Left lung (tissue), 10 donors: ENCODE data around the gene POU3F3. TPM values are rescaled to one million over a fixed set of nuclear protein-coding genes. Genes with fewer than 3 reads are reported as not detected.
A peak's percentile ranks its signal among the peaks of the same experiment; 100 is the strongest.

ENCODE experiments used
- ATAC-seq: fragments of 200-7000 bp; cut with Tn5 transposase; one replicate; pipeline ENCODE4 v1.9.1; 2020; ENCODE audit warnings: moderate library complexity
- DNase-seq, 4 donors: peaks; one replicate each; pipeline ENCODE4 v3.0.0-alpha.2; 2013 to 2020
- H3K27ac ChIP-seq, 2 donors: fragments of 200-600 bp; sonication (generic) in 1 of 2; one replicate each; pipeline versions ENCODE4 v1.5.0 to v1.8.0; 2020 to 2021
- H3K27me3 ChIP-seq, 2 donors: fragments of 200-600 bp; sonication (generic) in 1 of 2; one replicate each; pipeline versions ENCODE4 v1.5.0 to v1.8.0; 2020 to 2021
- H3K36me3 ChIP-seq, 2 donors: fragments of 200-600 bp; sonication (generic) in 1 of 2; one replicate each; pipeline versions ENCODE4 v1.5.0 to v1.8.0; 2020 to 2021
- H3K4me1 ChIP-seq, 2 donors: fragments of 200-600 bp; one replicate each; pipeline ENCODE4 v1.8.0; 2021
- H3K4me3 ChIP-seq, 2 donors: fragments of 200-600 bp; sonication (generic) in 1 of 2; one replicate each; pipeline versions ENCODE4 v1.5.0 to v1.8.0; 2020 to 2021; ENCODE audit warnings: mild to moderate bottlenecking in 1 of 2
- H3K9me3 ChIP-seq, 2 donors: fragments of 200-600 bp; sonication (generic) in 1 of 2; one replicate each; pipeline versions ENCODE4 v1.5.0 to v1.8.0; 2020 to 2021
- intact Hi-C, 2 donors: fragments of 100-400 bp; cut with DNase I; formaldehyde crosslinking; loops; one replicate each; pipeline versions ENCODE4 v1.11.2 to v1.14.2; 2022
- polyA plus RNA-seq, 6 donors: library from polyadenylated mRNA; unstranded; fragments of 120-200 nt; gene quantifications; one replicate each; pipeline ENCODE4 v1.2.1, GENCODE V29; 2013; ENCODE audit not compliant: insufficient read length in 6 of 6
- total RNA-seq, 2 donors: library from RNA; stranded (reverse); fragmentation: NEBNext Ultra II Directional; extraction: Animal tissue kit (Norgen Biotek cat#: 25700); gene quantifications; one replicate each; pipeline ENCODE4 v1.2.1, GENCODE V29; 2021
- TF ChIP-seq, protein P1 (sequence below), 2 donors: fragments of 200-600 bp; sonication (generic) in 1 of 2; IDR thresholded peaks; one replicate each; pipeline versions ENCODE4 v1.5.0 to v1.8.0; 2021; ENCODE audit warnings: antibody characterized with exemption in 2 of 2
- donor health status: DM: no; HTN: yes; CAD: no.
- donor health status: DM: no; HTN: no; CAD: no.

The POU3F3 gene
- total and polyA plus RNA-seq, 8 donors: 0.06 to 0.82 (median 0.21) TPM; not detected in 2

DNA sequence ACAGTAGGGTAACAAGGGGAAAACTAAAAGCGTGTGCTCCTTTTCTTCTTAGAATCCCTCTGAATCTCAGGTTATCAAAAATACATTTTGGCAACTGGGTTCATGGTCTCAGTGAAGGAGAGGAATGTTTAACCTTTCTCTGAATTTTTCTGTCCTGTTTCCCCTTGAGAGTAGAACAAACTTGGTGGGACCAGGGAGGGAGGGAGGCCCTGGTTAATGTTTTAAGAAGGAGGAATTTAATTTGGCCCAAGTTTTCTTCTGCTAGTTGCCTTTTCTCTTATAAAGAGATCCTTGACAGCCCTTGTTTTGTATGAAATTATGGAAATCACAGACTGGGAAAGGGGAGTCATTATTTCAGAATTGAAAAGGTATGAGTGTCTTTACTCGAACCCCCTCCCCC, 12.2 kb upstream of the POU3F3 start:
- no peak overlapping the region for H3K4me3 ChIP-seq
- intact Hi-C loops: no loop called here
- peaks cover 0 to 32% of the 10 kb centered on the region in 2 donors for H3K4me1 ChIP-seq
- H3K27me3 ChIP-seq: peaks cover 68 to 70% of the 10 kb centered on the region in 2 donors
- H3K9me3 ChIP-seq: no peaks in the 10 kb centered on the region
- TF ChIP-seq, protein P1, sequence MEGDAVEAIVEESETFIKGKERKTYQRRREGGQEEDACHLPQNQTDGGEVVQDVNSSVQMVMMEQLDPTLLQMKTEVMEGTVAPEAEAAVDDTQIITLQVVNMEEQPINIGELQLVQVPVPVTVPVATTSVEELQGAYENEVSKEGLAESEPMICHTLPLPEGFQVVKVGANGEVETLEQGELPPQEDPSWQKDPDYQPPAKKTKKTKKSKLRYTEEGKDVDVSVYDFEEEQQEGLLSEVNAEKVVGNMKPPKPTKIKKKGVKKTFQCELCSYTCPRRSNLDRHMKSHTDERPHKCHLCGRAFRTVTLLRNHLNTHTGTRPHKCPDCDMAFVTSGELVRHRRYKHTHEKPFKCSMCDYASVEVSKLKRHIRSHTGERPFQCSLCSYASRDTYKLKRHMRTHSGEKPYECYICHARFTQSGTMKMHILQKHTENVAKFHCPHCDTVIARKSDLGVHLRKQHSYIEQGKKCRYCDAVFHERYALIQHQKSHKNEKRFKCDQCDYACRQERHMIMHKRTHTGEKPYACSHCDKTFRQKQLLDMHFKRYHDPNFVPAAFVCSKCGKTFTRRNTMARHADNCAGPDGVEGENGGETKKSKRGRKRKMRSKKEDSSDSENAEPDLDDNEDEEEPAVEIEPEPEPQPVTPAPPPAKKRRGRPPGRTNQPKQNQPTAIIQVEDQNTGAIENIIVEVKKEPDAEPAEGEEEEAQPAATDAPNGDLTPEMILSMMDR (IDR thresholded peaks at IDR 0.05): no peak
- ATAC-seq (no peak), DNase-seq (no peak)
- no peak overlapping the region for H3K27ac ChIP-seq
- no peaks in the 10 kb centered on the region for H3K36me3 ChIP-seq

DNA sequence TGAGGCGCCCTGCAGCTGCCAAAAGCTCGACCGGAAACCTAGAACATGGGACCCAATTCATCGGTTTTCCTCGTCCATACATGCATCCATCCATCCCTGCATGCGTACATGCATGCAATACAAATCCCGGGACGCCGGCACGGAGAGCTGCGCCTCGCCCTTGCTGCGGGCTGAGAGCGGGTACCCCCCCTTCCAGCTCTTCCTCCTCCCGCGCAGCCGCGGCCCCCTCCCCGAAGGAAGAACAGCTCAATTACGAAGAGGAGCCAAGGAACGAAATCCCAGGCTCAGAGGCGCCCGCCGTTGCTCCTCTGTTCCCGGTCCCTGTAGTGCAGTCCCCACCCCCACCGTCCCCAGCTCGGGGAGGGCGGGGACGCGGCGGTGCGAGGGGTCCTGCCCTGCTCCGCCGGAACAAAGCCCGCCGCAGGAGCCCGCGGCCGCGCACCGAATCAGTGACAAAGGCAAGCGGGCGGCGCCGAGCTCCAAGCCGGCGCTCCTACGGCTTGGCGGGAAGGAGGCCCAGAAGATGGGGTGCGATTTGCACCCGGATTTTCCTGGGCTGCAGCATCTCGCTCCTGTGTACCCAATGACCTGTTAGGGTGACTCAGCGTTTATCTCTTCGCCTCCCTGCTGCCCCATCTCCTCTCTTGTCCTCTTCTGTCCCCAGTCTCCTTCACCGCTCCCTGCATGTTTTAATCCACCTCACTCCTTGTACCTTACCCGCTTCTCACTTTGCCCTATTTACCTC, 8.9 kb upstream of the POU3F3 start:
- H3K9me3 ChIP-seq: no peaks in the 10 kb centered on the region
- H3K4me1 ChIP-seq: peaks cover 0 to 35% of the 10 kb centered on the region in 2 donors
- DNase-seq (peak in 1 of 4 donors; percentile 78), ATAC-seq (no peak)
- H3K36me3 ChIP-seq: no peaks in the 10 kb centered on the region
- H3K27ac ChIP-seq: no peak overlapping the region
- no peak overlapping the region for H3K4me3 ChIP-seq
- peaks cover 90 to 93% of the 10 kb centered on the region in 2 donors for H3K27me3 ChIP-seq
- TF ChIP-seq, protein P1 (IDR thresholded peaks at IDR 0.05): no peak
- intact Hi-C loops: no loop called here

DNA sequence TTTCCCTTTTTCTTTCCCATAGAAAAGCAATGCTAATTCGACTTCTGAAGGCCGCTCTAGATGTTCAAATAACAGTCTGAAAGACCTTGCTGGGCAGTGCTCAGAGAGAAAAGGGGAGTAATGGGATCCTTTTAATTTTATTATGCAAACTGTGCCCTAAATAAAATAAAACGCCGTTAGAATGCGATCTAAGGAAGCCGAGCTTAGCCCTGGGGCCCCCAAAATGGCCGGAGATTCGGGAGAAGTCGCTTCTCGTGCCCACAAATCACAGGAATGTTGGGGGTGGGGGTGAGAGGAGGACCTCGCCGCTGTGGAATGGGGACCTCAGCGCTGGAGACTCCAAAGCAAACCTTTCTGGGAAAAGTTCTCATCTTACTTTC, 8.4 kb upstream of the POU3F3 start:
- Histone ChIP-seq H3K4me3 (no peak overlapping the region), H3K36me3 (no peaks in the 10 kb centered on the region), H3K27ac (no peak overlapping the region), H3K27me3 (peaks cover 96 to 99% of the 10 kb centered on the region in 2 donors), H3K9me3 (no peaks in the 10 kb centered on the region), H3K4me1 (peaks cover 0 to 35% of the 10 kb centered on the region in 2 donors)
- TF ChIP-seq, protein P1 (IDR thresholded peaks at IDR 0.05): no peak
- intact Hi-C loops: no loop called here
- no peak for DNase-seq
- no peak for ATAC-seq

DNA sequence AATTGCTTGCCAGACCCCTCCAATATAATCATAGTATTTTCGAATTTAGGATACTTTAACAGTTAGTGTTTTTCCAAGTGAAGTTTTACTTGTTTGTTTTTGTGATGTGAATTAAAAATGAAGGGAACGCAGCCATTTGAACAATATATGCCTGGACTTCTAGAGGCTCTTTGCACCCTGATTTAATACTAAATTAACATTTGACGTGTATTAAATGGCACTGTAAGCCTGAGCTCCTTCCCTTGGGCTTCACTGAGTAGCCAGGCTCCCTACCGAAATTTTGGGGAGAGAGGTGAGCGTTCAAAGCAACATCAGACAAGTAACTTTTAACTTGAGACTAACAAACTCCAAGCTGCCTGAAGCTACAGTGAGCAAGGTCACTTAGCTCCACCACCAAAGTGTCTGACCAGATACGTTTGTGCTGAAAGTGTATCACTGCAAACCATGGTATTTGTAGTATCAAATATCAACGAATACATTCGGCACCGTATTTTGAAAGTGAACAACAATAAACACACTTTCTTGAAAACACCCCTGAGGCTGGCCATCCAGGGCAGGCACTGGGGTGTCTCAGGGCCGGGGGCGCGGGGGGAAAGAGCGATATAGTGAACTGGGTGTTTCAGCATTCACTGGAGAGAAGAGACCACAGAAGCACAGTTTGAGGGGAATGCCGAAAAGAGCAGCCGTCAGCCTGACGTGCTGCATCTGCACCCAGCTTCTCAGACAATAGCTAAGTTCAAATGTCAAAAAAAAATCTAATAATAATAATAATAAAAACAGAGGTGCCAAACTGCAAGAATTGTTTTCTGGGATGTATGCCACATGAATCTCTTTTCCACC, 7.7 kb upstream of the POU3F3 start:
- H3K9me3 ChIP-seq: no peaks in the 10 kb centered on the region
- no peaks in the 10 kb centered on the region for H3K36me3 ChIP-seq
- DNase-seq (no peak), ATAC-seq (no peak)
- peaks cover 0 to 35% of the 10 kb centered on the region in 2 donors for H3K4me1 ChIP-seq
- intact Hi-C loops: no loop called here
- peaks cover 98 to 100% of the 10 kb centered on the region in 2 donors for H3K27me3 ChIP-seq
- no peak overlapping the region for H3K4me3 ChIP-seq
- TF ChIP-seq, protein P1 (IDR thresholded peaks at IDR 0.05): no peak
- H3K27ac ChIP-seq: no peak overlapping the region
